Measurements from ENCODE around the gene PAF1. TPM values are rescaled to one million over a fixed set of nuclear protein-coding genes. Genes with fewer than 3 reads are reported as not detected.

The PAF1 gene
- total and polyA plus RNA-seq, 12 donors: 46.8 to 86.9 (median 52.9) TPM

DNA sequence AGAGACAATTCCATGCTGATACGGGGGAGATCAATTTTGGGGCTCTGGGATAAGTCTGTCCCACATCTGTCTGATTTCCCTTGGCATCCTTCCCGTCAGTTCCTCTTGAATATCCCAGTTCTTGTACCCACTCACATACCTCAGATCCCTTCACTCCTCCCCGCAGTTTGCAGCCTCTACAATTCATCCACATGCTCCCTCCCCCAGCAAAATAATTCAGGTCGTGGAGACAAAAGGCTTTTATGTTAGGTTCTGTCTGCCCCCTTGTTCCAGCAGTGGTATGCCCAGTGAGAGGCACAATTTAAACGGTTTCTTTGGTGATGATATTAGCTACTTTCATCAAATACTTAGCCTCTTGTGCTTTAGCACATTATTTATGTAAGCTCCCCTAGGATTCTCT is 35.3 kb upstream of the PAF1 start:
- DNase-seq: no peak
- peaks cover 0 to 4% of the 10 kb centered on the region in 2 donors for H3K36me3 ChIP-seq (replicated peaks in 1 of 2)
- 64 to 72% (median 66%) methylated on average over 5 of the region's 5 CpGs for WGBS, 4 donors
- peaks cover 10 to 13% of the 10 kb centered on the region in 2 donors for H3K4me1 ChIP-seq (replicated peaks in 1 of 2)
- H3K4me3 ChIP-seq: no peak overlapping the region
- TF ChIP-seq, protein P1, sequence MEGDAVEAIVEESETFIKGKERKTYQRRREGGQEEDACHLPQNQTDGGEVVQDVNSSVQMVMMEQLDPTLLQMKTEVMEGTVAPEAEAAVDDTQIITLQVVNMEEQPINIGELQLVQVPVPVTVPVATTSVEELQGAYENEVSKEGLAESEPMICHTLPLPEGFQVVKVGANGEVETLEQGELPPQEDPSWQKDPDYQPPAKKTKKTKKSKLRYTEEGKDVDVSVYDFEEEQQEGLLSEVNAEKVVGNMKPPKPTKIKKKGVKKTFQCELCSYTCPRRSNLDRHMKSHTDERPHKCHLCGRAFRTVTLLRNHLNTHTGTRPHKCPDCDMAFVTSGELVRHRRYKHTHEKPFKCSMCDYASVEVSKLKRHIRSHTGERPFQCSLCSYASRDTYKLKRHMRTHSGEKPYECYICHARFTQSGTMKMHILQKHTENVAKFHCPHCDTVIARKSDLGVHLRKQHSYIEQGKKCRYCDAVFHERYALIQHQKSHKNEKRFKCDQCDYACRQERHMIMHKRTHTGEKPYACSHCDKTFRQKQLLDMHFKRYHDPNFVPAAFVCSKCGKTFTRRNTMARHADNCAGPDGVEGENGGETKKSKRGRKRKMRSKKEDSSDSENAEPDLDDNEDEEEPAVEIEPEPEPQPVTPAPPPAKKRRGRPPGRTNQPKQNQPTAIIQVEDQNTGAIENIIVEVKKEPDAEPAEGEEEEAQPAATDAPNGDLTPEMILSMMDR (IDR thresholded peaks at IDR 0.05): no peak
- TF ChIP-seq POLR2A (IDR thresholded peaks at IDR 0.05): no peak
- no peak overlapping the region for H3K27ac ChIP-seq
- H3K27me3 ChIP-seq: no peaks in the 10 kb centered on the region
- no peaks in the 10 kb centered on the region for H3K9me3 ChIP-seq (replicated peaks in 1 of 3)
- intact Hi-C loops (cut with DNase I): no loop called here

DNA sequence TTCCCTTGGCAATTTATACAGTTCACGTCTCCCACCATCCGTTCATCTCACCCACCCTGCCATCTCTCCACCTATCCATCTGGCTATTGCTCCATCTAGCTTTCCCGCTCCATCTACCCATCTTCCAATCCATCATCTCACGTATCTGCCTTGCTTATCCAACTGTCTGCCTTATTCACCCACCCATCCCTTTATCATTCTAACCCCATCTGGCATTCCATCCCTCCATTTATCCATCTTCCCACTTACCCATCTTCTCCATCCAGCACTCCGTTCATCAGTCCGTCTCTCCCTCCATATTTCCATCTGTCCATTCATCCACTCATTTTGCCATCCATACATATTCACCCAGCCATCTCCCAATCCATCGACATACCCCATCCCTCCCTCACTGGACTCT is 34.8 kb upstream of the PAF1 start:
- no peak for DNase-seq
- Histone ChIP-seq H3K4me1 (replicated peaks in 1 of 2) (peaks cover 10 to 13% of the 10 kb centered on the region in 2 donors), H3K4me3 (no peak overlapping the region), H3K27ac (no peak overlapping the region), H3K36me3 (replicated peaks in 1 of 2) (peaks cover 0 to 4% of the 10 kb centered on the region in 2 donors), H3K9me3 (replicated peaks in 1 of 3) (no peaks in the 10 kb centered on the region), H3K27me3 (no peaks in the 10 kb centered on the region)
- WGBS, 4 donors: 89 to 92% (median 89%) methylated on average over 7 of the region's 7 CpGs
- intact Hi-C loops (cut with DNase I): no loop called here
- no peak for TF ChIP-seq POLR2A (IDR thresholded peaks at IDR 0.05)
- TF ChIP-seq, protein P1 (IDR thresholded peaks at IDR 0.05): no peak

GRCh38 chr19:39424934-39425333 is 34.0 kb upstream of the PAF1 start:
- Histone ChIP-seq H3K27me3 (no peaks in the 10 kb centered on the region), H3K27ac (no peak overlapping the region), H3K36me3 (replicated peaks in 1 of 2) (peaks cover 0 to 4% of the 10 kb centered on the region in 2 donors), H3K4me1 (replicated peaks in 1 of 2) (peaks cover 10 to 13% of the 10 kb centered on the region in 2 donors), H3K4me3 (no peak overlapping the region), H3K9me3 (replicated peaks in 1 of 3) (no peaks in the 10 kb centered on the region)
- TF ChIP-seq, protein P1 (IDR thresholded peaks at IDR 0.05): no peak
- no peak for TF ChIP-seq POLR2A (IDR thresholded peaks at IDR 0.05)
- intact Hi-C loops (cut with DNase I): no loop called here
- no peak for DNase-seq
- WGBS, 4 donors: 76 to 82% (median 79%) methylated on average over 2 to 16 of the region's 16 CpGs

DNA sequence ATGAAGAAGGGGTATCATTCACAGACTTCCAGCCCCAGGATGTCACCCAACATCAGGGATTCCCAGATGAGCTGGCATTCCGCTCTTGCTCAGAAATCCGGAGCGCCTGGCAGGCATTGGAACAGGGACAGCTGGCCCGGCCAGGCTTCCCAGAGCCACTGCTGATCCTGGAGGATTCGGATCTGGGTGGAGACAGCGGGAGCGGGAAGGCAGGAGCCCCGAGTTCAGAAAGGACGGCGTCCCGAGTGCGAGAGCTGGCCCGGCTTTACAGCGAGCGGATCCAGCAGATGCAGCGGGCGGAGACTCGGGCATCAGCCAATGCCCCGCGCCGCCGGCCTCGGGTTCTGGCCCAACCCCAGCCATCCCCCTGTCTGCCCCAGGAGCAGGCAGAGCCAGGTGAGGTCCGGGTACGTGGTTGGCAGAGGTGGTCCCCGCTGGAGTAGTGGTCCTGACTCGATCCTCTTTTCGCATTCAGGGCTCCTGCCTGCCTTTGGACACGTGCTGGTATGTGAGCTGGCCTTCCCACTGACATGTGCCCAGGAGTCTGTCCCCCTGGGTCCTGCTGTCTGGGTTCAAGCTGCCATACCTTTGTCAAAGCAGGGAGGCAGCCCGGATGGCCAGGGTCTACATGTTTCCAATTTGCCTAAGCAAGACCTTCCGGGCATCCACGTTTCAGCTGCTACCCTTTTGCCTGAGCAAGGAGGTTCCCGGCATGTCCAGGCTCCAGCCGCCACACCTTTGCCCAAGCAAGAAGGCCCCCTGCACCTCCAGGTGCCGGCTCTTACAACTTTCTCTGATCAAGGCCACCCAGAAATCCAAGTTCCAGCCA is 32.6 kb upstream of the PAF1 start:
- H3K4me1 ChIP-seq (replicated peaks in 1 of 2): peaks cover 4 to 6% of the 10 kb centered on the region in 2 donors
- H3K4me3 ChIP-seq: no peak overlapping the region
- DNase-seq: no peak
- H3K9me3 ChIP-seq (replicated peaks in 1 of 3): no peaks in the 10 kb centered on the region
- H3K27me3 ChIP-seq: no peaks in the 10 kb centered on the region
- no peak overlapping the region for H3K27ac ChIP-seq
- TF ChIP-seq POLR2A (IDR thresholded peaks at IDR 0.05): no peak
- TF ChIP-seq, protein P1 (IDR thresholded peaks at IDR 0.05): no peak
- intact Hi-C loops (cut with DNase I): no loop called here
- H3K36me3 ChIP-seq (replicated peaks in 1 of 2): peaks cover 0 to 8% of the 10 kb centered on the region in 2 donors
- 85 to 91% (median 90%) methylated on average over 26 to 35 of the region's 35 CpGs for WGBS, 4 donors

Measured in adrenal gland (tissue), 12 donors.